Measurements from ENCODE around the gene ARHGDIA.

ARHGDIA gene

DNA sequence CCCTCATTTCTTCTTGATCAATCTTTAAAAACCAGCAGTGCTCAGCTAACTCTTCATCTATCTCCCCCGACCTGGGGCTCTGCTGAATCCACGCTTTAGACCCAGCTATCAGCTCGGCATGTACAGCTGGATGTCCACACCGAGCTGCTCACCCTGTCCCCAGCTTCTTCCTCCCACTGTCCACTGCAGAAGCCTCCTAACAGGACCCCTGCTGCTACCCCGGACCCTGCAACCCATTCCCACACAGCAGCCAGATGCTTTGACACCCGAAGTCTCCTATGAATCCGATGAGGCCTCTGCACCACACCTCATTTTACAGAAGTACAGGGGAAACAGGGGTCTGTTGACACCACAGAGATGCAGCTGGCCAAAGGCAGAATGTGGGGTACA is 53.4 kb downstream of the ARHGDIA start:
- DNase-seq, result no peak
- Histone ChIP-seq H3K27ac (no peak overlapping the region), H3K27me3 (replicated peaks) (no peaks in the 10 kb centered on the region), H3K4me3 (ENCODE audit: low read depth, low read length) (no peak overlapping the region), H3K36me3 (replicated peaks) (peaks cover 3% of the 10 kb centered on the region)
- no peak for TF ChIP-seq CTCF (IDR thresholded peaks at IDR 0.05; ENCODE audit: low read depth, low read length, missing control alignments)
- in situ Hi-C loops (cut with HindIII; ENCODE audit: low pct_ligation_motif_present, low sequenced_read_pairs), result no loop called here

Measured in brain microvascular endothelial cell (primary cell).